HG03139 (cell line): ENCODE measurements around the gene SP6.

Source experiments
- ATAC-seq: cut with Tn5 transposase; IDR thresholded peaks from one replicate; pipeline ENCODE4 v1.9.1; 2021; ENCODE audit not compliant: unreplicated experiment

SP6 gene

GRCh38 chr17:47879776-47880454 lies 29.0 kb upstream of the SP6 start:
- no peak for ATAC-seq

- no peak for ATAC-seq
These were observed 28.1 kb upstream of the SP6 start for GRCh38 chr17:47879028-47879585.

GRCh38 chr17:47878203-47879027 lies 27.5 kb upstream of the SP6 start:
- no peak for ATAC-seq

DNA sequence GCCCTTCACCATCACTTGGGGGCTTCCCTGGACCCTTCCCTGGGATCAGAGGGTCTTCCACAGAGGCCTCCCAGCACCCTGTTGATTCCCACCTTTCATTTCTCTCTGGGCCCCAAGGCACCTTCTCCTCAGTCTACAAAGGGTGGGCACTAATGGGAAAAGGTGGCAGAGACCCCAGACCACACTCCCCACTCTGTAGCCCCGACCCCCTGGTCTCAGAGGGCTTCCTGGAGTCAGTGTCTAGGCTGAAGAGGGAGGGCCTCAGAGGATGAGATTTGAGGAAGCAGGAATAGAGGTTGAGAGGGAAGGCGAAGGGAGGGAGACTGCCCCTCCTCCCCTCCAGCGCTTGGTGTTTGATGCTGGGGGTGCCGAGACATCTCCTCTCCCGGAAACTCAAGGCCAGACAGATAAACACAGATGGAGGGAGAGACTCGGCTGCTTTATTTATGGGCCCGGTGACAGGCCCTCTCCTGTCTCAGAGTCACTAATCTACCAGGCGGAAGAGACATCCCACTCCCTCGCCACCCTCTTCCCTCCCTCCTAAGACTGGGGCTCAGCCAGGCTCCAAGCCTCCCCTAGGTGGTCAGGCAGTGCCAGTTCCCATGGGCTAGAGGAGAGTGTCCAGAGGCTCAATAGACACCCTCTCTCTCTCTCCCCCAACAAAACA lies 26.5 kb upstream of the SP6 start:
- no peak for ATAC-seq

DNA sequence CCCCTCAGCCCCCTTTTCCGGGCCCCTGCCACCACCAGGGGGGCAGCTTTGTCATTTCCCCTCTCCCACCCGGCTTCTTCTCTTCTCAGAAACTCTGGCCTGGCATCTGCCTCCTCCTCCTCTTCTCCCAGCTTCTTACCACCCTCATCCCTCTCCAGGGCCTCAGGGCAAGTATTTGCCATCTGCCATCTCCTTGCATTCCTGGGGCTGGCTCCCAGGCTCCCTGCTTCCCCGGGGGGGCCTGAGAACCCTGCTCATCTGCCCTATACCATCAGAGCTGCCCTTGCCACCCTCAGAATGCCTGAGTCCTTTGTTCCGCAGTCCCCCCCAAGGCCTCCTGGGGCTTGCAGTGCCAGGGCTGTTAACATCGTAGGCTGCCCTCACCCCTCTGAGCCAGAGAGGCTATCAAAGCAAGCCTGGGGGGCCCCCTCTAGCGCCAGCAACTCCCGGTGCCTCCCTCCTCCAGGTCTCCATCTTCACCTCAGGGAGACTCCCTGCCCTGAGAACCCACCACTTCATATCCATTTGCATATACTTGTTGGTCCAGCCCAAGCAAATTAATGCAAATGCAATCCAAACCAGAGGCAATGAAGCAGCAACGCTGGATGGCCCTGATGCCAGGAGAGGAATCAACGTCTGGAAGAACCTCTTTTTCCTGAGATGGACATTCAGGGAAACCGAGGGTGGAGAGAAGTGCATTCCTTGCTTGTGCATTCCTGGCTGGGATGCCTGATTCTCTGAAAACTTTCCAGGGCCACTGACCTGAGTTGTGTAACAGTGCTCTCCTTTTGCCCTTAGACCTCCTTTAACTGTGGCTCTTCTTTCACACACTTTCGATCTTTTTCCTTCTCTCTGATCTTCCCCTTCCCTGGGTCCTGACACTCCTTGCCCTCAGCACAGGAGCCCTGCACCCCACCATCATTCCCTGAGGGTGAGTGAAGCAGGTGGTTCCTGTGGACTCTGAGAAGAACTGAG lies 24.3 kb upstream of the SP6 start:
- no peak for ATAC-seq

DNA sequence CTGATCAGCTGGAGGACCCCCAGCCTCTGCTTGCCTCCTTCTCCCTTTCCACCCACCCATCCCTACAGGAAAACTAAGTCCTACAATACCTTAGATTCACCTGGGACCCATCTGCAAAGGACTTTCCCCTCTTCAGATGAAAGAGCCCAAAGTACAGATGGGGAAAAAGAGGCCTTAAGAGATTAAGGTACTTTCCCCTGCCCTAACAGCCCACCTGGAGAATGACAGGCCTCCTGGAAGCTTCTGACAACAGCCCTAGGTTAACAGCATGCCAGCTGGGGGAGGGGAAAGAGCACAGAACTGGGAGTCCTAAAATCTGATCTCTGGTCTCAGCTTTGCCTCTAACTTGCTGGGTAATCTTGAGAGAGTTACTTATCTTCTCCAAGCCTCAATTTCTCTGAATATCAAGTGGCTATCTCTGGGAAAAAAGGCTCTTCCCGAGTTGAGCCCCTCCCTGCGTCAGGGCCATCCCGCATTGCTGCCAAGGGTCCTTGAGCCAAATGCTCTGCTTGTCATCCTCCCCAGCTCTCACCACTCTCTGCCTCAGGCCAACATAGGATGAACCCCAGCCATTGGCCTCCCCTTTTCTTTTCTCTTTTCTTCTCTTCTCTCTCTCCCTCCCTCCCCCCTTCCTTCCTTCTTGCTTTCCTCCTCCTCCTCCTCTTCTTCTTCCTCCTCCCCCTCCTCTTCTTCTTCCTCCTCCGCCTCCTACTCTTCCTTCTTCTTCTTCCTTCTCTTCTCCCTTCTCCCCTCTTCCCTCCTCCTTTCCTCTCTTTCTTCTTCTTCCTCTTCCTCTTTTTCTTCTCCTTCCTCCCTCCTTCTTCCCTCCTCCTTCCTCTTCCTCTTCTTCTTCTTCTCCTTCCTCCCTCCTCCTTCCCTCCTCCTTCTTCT lies 22.5 kb upstream of the SP6 start:
- ATAC-seq: no peak

DNA sequence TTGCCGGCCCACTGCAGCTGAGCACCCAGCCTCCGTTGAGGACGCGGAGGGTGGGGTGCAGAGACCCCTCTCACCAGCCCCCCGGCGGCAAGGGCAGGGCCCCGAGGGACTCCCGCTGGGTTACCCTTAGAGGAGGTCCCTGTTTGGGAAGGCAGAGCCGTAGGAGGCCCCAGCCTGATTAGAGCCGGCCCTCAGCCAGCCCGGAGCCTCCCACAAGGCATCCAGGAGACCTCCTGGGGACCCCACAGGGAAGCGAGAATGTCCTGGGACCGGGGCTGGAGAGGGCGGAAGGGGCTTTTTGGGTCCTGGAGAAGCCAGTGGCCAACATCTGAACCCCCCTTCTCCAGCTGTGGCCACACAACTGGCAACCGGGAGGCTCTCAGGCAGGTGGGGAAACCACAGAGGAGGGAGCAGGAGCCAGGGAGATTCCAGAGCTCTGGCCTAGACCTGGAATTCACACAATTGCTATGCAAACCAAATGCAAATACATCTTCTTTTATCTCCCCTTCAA lies 21.7 kb upstream of the SP6 start:
- ATAC-seq: no peak

GRCh38 chr17:47872019-47872650 lies 21.2 kb upstream of the SP6 start:
- no peak for ATAC-seq

DNA sequence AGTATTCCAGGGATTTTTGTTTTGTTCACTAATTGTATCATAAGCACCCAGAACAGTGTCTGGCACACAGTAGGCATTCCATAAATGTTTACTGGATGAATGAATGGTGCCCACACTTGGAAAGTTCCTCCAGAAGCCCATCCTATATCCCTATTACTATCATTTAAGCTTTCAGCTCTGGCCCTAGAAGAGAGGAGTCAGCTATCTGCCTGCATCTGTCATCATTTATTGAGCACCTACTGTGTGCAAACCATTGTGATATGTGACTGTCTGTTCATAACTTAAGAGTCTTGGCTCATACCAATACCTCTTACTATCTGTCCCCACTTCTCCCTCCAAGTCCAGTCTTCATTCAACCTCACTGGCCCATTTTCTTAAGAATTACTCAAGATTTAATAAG lies 20.1 kb upstream of the SP6 start:
- no peak for ATAC-seq

DNA sequence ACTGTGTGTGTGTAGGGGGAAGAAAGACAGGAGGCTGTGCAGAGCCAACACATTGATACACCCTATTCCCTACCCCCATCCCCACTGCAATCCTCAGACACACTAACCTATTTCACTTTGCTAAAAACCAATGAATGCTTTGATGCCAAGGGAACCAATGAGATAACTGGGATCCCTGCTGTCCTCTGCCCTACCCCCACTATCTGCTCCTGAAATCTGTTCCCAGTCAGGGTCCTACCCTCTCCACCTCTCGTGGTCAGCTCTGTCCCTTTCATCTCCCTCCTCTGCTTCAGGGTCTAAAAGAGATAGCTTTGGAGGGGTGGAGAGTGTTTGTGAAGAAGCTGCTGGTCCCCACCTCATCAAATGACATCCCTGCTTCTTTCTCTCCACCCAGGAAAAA lies 19.1 kb upstream of the SP6 start:
- no peak for ATAC-seq

DNA sequence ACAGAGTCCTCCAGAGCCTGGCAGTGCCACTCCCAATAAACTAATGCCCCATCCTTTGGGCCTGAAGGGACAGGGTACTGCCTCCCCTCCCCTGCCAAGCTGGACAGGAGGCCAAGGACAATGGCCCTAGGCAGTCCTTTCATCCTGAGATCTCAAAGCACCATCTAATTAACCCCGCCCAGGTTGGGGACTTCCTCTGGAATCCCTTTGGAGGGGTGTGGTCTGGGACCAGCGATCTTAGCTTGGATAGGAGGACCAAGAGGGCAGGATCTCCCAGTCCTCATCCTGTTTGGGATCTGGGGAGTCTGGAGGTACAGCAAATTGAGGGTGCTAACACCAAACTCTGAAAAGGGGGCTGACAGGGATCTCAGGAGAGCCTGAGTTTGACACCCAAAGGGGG lies 18.2 kb upstream of the SP6 start:
- no peak for ATAC-seq

- no peak for ATAC-seq
These were observed 17.0 kb upstream of the SP6 start for GRCh38 chr17:47867813-47868533.

DNA sequence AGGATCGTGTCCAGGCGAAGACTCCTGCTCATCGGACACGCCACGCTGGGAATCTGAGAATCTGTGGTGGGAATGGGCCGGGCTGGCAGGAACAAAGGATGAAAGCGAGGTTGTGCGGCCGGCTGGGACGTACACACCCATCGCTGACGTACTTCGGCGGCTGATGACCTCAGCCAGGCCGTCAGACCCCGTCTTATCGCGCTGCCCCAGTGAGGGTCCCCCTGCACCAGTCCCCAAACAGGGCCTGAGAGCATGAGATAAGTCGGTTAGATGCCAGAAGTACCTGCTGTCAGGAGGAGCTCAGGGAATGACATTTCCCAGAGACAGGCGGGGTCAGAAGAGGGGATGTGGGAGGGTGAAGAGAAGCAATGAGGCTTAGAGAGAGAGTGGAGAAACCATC lies 16.0 kb upstream of the SP6 start:
- ATAC-seq: no peak

- ATAC-seq: no peak
These were observed 13.8 kb upstream of the SP6 start for GRCh38 chr17:47864791-47865216.

- no peak for ATAC-seq
These were observed 11.9 kb upstream of the SP6 start for GRCh38 chr17:47862621-47863440.

DNA sequence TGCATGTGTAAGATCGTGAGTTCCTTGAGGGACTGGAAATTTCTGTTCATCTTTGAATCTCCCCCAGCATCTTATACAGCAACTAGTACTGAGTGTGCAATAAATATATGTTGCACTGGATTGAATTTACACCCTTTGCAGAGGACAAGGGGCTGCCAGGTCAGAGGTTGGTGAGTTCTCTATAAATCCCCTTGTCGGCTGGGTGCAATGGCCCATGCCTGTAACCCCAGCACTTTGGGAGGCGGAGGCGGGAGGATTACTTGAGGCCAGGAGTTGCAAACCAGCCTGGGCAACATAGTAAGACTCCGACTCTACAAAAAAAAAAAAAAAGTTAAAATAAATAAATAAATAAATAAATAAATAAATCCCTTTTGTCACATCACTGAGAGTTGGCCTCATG lies 9.4 kb upstream of the SP6 start:
- ATAC-seq: no peak
